Measurements from ENCODE around the gene WNK1.

WNK1 gene

GRCh38 chr12:750366-751191 lies 1.8 kb upstream of the WNK1 start:
- TF ChIP-seq CTCF (IDR thresholded peaks at IDR 0.05; ENCODE audit: extremely low read depth, missing control alignments), result no peak
- DNase-seq (ENCODE audit: low spot score), result no peak

GRCh38 chr12:751192-751998 lies 984 bp upstream of the WNK1 start:
- peak; percentile 83 for DNase-seq (ENCODE audit: low spot score)
- peak; percentile 63 for TF ChIP-seq CTCF (IDR thresholded peaks at IDR 0.05; ENCODE audit: extremely low read depth, missing control alignments)

GRCh38 chr12:752695-753610 lies 574 bp downstream of the WNK1 start:
- DNase-seq (ENCODE audit: low spot score), result peak; percentile 74
- TF ChIP-seq CTCF (IDR thresholded peaks at IDR 0.05; ENCODE audit: extremely low read depth, missing control alignments), result peak; percentile 10

GRCh38 chr12:753611-754472 lies 1.5 kb downstream of the WNK1 start:
- TF ChIP-seq CTCF (IDR thresholded peaks at IDR 0.05; ENCODE audit: extremely low read depth, missing control alignments), result no peak
- DNase-seq (ENCODE audit: low spot score), result peak; percentile 51

- TF ChIP-seq CTCF (IDR thresholded peaks at IDR 0.05; ENCODE audit: extremely low read depth, missing control alignments), result no peak
- DNase-seq (ENCODE audit: low spot score), result no peak
Observed at GRCh38 chr12:754473-754820, 2.1 kb downstream of the WNK1 start.

- TF ChIP-seq CTCF (IDR thresholded peaks at IDR 0.05; ENCODE audit: extremely low read depth, missing control alignments), result no peak
- peak; percentile 61 for DNase-seq (ENCODE audit: low spot score)
Observed at GRCh38 chr12:754851-755562, 2.6 kb downstream of the WNK1 start.

Data from GM20000 (cell line).